HCT116 (cell line): ENCODE data around the gene ADORA1.

Source experiments
- CTCF ChIP-seq, 3 experiments: fragments of 200-600 bp in 1 of 3; sonication (generic) in 1 of 3; IDR thresholded peaks in 2 of 3; conservative IDR thresholded peaks in 1 of 3; 2 replicates each; pipeline ENCODE4 v1.5.1; 2012 to 2017; ENCODE audit warnings: low read depth in 2 of 3, low read length in 2 of 3, antibody characterized with exemption in 1 of 3, borderline replicate concordance in 1 of 3, control low read depth in 1 of 3, mild to moderate bottlenecking in 1 of 3, mixed read lengths in 1 of 3, mixed run types in 1 of 3, moderate library complexity in 1 of 3; ENCODE audit not compliant: insufficient read depth in 1 of 3
- EZH2 ChIP-seq: fragments of 200-600 bp; sonication (generic); IDR thresholded peaks from 2 replicates; pipeline ENCODE4 v1.6.1; 2017; ENCODE audit warnings: antibody characterized with exemption, mixed run types
- EZH2phosphoT487 ChIP-seq: fragments of 200-600 bp; IDR thresholded peaks from 2 replicates; pipeline ENCODE4 v1.6.1; 2018; ENCODE audit warnings: antibody characterized with exemption, borderline replicate concordance
- POLR2A ChIP-seq: IDR thresholded peaks from 2 replicates; pipeline ENCODE4 v1.7.0; 2011; ENCODE audit warnings: borderline replicate concordance; ENCODE audit not compliant: insufficient read depth, insufficient read length; ENCODE audit errors: extremely low read depth
- POLR2AphosphoS5 ChIP-seq: IDR thresholded peaks from 2 replicates; pipeline ENCODE4 v1.6.1; 2011; ENCODE audit warnings: mild to moderate bottlenecking, low read depth, low read length, moderate library complexity
- SIN3A ChIP-seq: IDR thresholded peaks from 2 replicates; pipeline ENCODE4 v1.6.1; 2012; ENCODE audit warnings: low read depth

DNA sequence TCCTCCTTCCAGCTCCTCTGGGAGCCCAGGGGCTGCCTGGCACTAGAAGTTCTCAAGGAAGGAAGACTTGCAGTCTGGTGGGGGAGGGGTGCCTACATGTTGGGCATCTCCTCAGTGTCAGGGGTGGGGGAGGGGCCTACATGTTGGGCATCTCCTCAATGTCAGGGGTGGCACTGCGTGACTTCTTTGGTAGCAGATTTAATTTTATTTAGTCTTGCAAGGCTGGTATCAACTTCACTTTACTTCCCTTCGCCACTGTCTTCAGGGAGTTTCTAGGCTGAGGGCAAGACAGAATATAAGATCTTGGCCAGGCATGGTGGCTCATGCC, 18.5 kb downstream of the ADORA1 start:
- no peak for TF ChIP-seq POLR2AphosphoS5
- TF ChIP-seq SIN3A, result no peak
- no peak for TF ChIP-seq EZH2phosphoT487
- no peak for TF ChIP-seq CTCF (IDR thresholded peaks at IDR 0.05 in 2 of 3, conservative IDR thresholded peaks at IDR 0.05 in 1 of 3; ENCODE audit: borderline replicate concordance in 1 of 3, insufficient read depth in 1 of 3, low read depth in 2 of 3, low read length in 2 of 3)
- no peak for TF ChIP-seq EZH2
- TF ChIP-seq POLR2A, result no peak
